ENCODE data around the gene FNDC3B.

GRCh38 chr3:172073262-172073915 lies 34.0 kb downstream of the FNDC3B start:
- TF ChIP-seq, protein P1, sequence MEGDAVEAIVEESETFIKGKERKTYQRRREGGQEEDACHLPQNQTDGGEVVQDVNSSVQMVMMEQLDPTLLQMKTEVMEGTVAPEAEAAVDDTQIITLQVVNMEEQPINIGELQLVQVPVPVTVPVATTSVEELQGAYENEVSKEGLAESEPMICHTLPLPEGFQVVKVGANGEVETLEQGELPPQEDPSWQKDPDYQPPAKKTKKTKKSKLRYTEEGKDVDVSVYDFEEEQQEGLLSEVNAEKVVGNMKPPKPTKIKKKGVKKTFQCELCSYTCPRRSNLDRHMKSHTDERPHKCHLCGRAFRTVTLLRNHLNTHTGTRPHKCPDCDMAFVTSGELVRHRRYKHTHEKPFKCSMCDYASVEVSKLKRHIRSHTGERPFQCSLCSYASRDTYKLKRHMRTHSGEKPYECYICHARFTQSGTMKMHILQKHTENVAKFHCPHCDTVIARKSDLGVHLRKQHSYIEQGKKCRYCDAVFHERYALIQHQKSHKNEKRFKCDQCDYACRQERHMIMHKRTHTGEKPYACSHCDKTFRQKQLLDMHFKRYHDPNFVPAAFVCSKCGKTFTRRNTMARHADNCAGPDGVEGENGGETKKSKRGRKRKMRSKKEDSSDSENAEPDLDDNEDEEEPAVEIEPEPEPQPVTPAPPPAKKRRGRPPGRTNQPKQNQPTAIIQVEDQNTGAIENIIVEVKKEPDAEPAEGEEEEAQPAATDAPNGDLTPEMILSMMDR (IDR thresholded peaks at IDR 0.05): no peak
- no peak for TF ChIP-seq POLR2A (IDR thresholded peaks at IDR 0.05)
- no peak for TF ChIP-seq POLR2AphosphoS5 (IDR thresholded peaks at IDR 0.05; ENCODE audit: insufficient read depth in 1 of 2, low read depth in 1 of 2)

All from vagina (tissue), 2 donors.